Left ventricle myocardium superior (tissue), 1 donor: Measurements from ENCODE around the gene SPATA16. TPM values are rescaled to one million over a fixed set of nuclear protein-coding genes. Genes with fewer than 3 reads are reported as not detected.
"Not testable (repeated sequence)": the region's sequence is repeated elsewhere in the genome, so short reads cannot be mapped to it uniquely, and the experiment has no call there.

Experiments
- ATAC-seq: fragments of 200-7000 bp; cut with Tn5 transposase; one replicate; pipeline ENCODE4 v1.9.1; 2020; ENCODE audit warnings: mild to moderate bottlenecking, moderate library complexity
- DNase-seq: peaks from one replicate; pipeline ENCODE4 v3.0.0-alpha.2; 2020
- intact Hi-C: fragments of 100-400 bp; cut with micrococcal nuclease; formaldehyde crosslinking; loops from one replicate; pipeline ENCODE4 v1.11.0; 2022
- long read RNA-seq: library from polyadenylated mRNA; unstranded; transcript quantifications from one replicate; pipeline ENCODE4 v2.0.0, GENCODE V29; 2021
- total RNA-seq: library from RNA; stranded (reverse); fragmentation: NEBNext Ultra II Directional; extraction: Animal tissue kit (Norgen Biotek cat#: 25700); gene quantifications from one replicate; pipeline ENCODE4 v1.2.1, GENCODE V29; 2021
- donor health status: DM: no; HTN: yes; CAD: no; lungs with severe emphysema.

Gene SPATA16, protein sequence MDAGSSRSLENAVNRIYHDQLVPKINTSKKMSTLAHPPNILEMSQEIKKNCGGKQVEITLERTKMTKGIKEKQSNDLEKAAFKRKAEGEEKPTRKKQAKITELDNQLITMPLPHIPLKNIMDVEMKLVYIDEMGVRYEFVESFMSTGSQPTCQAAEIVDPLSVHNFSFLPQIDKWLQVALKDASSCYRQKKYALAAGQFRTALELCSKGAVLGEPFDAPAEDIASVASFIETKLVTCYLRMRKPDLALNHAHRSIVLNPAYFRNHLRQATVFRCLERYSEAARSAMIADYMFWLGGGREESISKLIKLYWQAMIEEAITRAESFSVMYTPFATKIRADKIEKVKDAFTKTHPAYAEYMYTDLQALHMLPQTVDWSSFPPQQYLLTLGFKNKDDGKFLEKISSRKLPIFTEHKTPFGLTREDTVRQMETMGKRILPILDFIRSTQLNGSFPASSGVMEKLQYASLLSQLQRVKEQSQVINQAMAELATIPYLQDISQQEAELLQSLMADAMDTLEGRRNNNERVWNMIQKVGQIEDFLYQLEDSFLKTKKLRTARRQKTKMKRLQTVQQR
- not detected for total RNA-seq
- long read RNA-seq = 0 reads

- intact Hi-C loops = no loop called here
- DNase-seq = no peak
- ATAC-seq = no peak
Observed at GRCh38 chr3:173140986-173141385, at the start of gene SPATA16. SPATA16 (minus strand) TSS chr3:173141235; CDS start chr3:173117731, 23,504 bp downstream.

DNA sequence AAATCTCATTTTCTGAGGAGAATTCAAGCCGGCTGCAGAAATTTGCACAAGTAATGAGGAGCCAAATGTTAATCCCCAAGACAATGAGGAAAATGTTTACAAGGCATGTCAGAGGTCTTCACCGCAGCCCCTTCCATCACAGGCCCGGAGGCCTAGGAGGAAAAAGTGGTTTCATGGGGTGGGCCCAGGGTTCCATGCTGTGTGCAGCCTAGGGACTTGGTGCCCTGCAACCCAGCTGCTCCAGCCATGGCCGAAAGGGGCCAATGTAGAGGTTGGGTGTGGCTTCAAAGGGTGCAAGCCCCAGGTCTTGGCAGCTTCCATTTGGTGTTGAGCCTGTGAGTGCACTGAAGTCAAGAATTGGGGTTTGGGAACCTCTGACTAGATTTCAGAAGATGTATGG, 42.0 kb upstream of the SPATA16 start:
- ATAC-seq, intact Hi-C loops, DNase-seq: not testable (repeated sequence)

DNA sequence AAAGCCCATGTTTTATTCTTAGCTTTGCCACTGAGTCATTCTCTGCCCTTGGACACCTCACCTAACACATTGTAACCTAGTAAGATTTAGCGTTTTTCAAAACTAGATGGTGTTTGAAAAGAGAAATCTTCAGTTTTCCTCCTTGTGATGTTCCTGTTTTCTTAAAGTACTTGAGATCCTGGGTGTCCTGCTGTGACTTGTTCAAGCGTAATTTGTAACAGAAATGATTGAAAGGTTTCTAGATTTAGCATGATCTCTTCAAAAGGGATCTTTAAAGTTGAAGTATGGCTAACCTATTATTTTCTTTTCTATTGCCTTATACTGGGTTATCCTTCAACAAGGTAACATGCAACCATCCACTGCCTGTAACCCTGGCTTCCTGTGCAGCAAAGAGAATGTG, 32.6 kb upstream of the SPATA16 start:
- ATAC-seq = no peak

DNA sequence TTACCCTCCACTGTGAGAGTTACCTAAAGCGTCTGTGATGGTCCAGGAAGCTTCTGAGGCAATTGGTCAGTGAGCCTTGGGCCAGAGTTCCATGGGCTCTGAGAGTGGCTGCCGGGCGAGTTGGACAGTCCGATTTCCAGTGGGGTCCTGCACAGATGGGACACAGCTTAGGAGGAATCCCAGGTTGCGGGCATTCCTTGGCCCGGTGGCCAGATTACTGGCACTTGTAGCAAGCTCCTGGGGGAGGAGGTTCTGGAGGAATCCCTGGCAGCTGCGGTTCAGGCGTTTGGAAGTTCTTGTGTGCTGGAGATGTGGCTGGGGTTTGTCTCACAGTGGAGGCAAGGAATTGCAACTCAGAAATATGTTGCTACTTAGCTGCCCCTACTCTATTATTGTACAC, 18.1 kb upstream of the SPATA16 start:
- intact Hi-C loops, ATAC-seq, DNase-seq: not testable (repeated sequence)

More for the DNA sequence above, 32.6 kb upstream of the SPATA16 start:
- intact Hi-C loops = no loop called here
- no peak for DNase-seq

- DNase-seq, intact Hi-C loops, ATAC-seq: not testable (repeated sequence)
Observed at GRCh38 chr3:173156533-173156932, 15.5 kb upstream of the SPATA16 start.

DNA sequence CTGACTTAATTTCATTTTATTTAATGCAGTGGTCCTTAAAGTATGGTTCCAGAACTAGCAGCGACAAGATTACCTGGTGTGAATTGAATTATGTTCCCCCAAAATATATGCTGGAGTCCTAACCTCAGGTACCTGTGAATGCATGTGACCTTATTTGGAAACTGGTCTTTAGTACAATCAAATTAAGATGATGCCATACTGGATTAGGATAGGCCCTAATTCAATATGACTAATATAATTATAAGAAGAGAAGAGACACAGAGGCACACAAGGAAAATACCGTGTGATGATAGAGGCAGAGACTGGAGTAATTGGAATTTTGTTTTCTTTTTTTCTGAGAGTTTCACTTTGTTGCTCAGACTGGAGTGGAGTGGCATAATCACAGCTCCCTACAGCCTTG, 12.6 kb upstream of the SPATA16 start:
- DNase-seq (no peak), ATAC-seq (no peak)
- intact Hi-C loops = no loop called here

GRCh38 chr3:173139420-173139819, 1.6 kb downstream of the SPATA16 start:
- intact Hi-C loops = no loop called here
- ATAC-seq = no peak
- no peak for DNase-seq

DNA sequence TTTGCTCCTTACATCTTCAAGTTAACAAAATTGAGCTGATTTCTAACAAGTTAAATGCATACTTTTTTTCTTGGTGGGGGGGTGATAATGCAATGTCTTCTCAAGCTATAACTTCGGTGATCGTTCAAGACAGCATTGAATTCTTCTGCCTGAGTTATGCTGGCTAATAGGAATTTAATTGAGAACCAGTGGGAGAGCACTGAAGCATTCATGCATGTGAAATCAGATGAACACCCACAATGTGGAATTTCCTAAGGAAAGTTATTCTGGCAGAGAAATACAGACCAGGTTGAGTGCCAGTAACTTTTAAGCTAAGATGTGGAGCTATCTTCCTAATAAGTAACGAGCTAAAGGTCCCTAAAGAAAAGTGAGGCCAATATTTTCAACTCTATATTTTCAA, 3.0 kb downstream of the SPATA16 start:
- intact Hi-C loops = no loop called here

DNA sequence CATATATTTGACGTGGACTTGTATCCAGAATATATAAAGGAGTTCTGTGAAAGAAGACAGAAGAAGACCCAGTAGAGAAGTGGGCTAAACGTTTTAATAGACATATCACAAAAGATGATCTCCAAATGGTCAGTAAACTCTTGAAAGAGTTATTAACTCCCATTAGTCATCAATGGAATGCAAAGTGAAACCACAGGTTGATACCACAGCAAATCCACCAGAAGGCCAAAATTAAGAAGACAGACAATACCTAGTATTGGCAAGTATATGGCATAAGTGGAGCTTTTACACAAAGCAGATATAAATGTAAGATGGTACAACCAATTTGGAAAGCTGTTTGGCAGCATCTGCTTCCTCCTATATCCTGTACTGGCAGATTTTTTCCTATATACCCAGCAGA, 6.0 kb downstream of the SPATA16 start:
- intact Hi-C loops = no loop called here
- no peak for ATAC-seq
- no peak for DNase-seq

More for the DNA sequence above, 3.0 kb downstream of the SPATA16 start:
- no peak for ATAC-seq
- DNase-seq = no peak

DNA sequence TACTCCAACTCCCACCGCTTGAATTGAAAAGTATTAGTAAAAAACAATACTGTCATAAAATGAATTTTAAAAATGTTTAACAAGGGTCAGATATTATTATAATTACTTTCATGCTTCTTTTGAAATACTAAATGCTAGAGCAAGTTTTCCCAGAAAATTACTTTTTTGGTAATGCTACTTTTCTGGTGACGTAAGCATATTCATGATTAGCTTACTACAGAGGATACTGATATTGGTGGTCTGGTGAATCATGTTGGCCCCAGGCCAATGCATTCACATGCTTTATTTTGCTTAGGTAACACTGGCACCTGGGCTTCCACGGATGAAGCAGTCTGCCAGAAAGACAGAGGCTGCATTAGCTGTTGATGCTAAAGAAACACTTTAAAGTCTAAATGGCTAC, 12.4 kb downstream of the SPATA16 start:
- DNase-seq (no peak), ATAC-seq (no peak)
- intact Hi-C loops = no loop called here

GRCh38 chr3:173111321-173111720, 29.7 kb downstream of the SPATA16 start:
- intact Hi-C loops = no loop called here
- no peak for DNase-seq
- ATAC-seq = no peak

DNA sequence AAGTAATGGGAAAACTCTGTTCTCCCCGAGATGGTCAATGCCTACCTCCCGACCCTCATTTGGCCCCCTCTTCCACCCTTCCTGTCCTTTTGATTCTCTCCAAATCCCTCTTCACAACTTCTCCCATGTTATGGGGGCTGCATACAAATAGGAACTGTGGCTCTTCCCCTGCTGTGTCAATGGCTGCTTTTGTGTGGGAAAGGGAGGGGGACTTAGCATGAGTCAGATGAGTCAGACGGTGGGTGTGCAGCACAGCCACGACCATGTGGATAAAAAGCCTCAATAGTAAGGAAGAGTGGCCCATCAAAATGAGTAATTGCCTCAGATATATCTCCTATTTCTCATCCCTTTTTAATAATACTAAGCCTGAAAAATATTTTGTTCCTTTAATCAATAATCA, 31.9 kb downstream of the SPATA16 start:
- no peak for ATAC-seq
- intact Hi-C loops = no loop called here
- no peak for DNase-seq

- intact Hi-C loops = no loop called here
- ATAC-seq (no peak), DNase-seq (no peak)
Observed at GRCh38 chr3:173103469-173103868, 37.6 kb downstream of the SPATA16 start.

- no peak for ATAC-seq
- intact Hi-C loops = no loop called here
- no peak for DNase-seq
Observed at GRCh38 chr3:173098959-173099358, 42.1 kb downstream of the SPATA16 start.

DNA sequence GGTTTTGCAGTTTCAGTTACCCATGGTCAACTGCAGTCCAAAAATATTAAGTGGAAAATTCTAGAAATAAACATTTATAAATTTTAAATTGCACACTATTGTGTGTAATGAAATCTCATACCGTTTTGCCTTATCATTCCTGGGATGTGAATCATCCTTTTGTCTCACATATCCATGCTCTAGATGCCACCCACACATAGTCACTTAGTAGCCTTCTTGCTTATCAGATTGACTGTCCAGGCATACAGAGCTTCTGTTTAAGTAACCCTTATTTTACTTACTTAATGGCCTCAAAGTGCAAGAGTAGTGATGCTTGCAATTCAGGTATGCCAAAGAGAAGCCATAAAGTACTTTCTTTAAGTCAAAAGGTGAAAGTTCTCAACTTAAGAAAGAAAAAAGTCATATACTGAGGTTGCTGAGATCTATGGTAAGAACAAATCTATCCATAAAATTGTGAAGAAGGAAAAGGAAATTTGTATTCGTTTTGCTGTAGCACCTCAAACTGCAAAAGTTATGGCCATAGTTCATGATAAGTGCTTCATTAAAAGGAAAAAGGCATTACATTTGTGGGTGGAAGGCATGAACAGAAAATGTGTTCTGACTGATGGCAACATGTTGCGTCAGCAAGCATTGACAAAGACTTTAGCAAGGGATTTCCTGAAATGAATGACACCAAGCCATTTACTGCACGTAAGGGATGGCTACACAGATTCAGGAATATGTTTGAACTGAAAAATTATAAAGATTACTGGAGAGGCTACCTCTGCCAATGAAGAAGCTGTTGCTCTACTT, 43.8 kb downstream of the SPATA16 start:
- no peak for ATAC-seq
- intact Hi-C loops = no loop called here
- DNase-seq = no peak

- DNase-seq (no peak), ATAC-seq (no peak)
- intact Hi-C loops = no loop called here
Observed at GRCh38 chr3:173096140-173096539, 44.9 kb downstream of the SPATA16 start.

DNA sequence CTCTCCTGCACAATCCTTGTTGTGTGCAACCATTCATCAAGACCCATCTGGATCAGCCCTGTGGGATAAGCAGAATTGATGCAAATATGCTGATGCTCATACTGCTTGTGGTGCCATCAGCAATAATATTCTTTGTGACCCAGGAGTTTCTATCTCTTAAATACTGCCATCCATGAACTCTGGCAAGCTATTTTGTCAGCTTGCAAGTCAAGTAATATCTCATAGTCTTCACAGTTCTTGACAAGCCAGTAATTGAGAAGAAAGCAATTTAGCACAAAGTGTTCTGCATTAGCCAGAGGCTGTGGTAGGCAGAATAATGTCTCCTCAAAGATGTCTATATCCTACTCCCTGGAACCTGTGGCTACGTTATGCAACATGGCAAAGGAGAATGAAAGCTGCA, 49.0 kb downstream of the SPATA16 start:
- ATAC-seq (no peak), DNase-seq (no peak)
- intact Hi-C loops = no loop called here

- no peak for DNase-seq
- intact Hi-C loops = no loop called here
- no peak for ATAC-seq
Observed at GRCh38 chr3:173090492-173090891, 50.5 kb downstream of the SPATA16 start.

GRCh38 chr3:173089283-173089682, 51.8 kb downstream of the SPATA16 start:
- no peak for ATAC-seq
- intact Hi-C loops = no loop called here

DNA sequence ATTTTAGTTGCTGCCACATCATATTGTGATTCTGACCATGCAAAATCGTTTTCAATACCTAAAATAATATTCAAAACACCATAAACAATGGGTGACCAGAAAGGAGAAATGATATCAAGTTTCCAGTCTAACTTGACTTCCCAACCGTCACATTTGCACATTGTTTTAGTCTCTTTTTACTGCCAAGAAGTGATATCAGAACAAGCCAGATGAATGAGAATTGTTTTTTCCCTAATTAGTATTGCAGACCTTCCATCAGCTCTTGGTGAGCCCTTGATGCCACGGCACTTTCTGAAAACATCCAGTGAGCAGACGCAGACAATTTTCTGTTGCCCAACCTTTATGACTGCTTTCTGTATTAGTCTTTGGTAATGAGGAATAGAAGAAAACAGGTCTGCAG, 62.5 kb downstream of the SPATA16 start:
- DNase-seq (no peak), ATAC-seq (no peak)
- intact Hi-C loops = no loop called here

More at GRCh38 chr3:173089283-173089682, 51.8 kb downstream of the SPATA16 start:
- no peak for DNase-seq
